DOHH2 (cell line): ENCODE results near the gene CEP85L.

ENCODE experiments used
- CTCF ChIP-seq: fragments of 200-600 bp; sonication (generic); IDR thresholded peaks from one replicate; pipeline ENCODE4 v1.5.1; 2014; ENCODE audit warnings: antibody characterized with exemption, mild to moderate bottlenecking, low read depth, low read length; ENCODE audit not compliant: poor library complexity, severe bottlenecking
- EZH2phosphoT487 ChIP-seq: fragments of 200-600 bp; sonication (generic); IDR thresholded peaks from 2 replicates; pipeline ENCODE4 v1.6.1; 2017; ENCODE audit warnings: borderline replicate concordance, mild to moderate bottlenecking, antibody characterized with exemption, low read length, moderate library complexity, mixed read lengths

- peak; percentile 15 for TF ChIP-seq CTCF
- no peak for TF ChIP-seq EZH2phosphoT487
These were observed 659 bp downstream of the CEP85L start for GRCh38 chr6:118650582-118651281.
